Measurements from ENCODE around the gene MBNL3.
"Not testable (repeated sequence)": the region's sequence is repeated elsewhere in the genome, so short reads cannot be mapped to it uniquely, and the experiment has no call there.

MBNL3 gene

DNA sequence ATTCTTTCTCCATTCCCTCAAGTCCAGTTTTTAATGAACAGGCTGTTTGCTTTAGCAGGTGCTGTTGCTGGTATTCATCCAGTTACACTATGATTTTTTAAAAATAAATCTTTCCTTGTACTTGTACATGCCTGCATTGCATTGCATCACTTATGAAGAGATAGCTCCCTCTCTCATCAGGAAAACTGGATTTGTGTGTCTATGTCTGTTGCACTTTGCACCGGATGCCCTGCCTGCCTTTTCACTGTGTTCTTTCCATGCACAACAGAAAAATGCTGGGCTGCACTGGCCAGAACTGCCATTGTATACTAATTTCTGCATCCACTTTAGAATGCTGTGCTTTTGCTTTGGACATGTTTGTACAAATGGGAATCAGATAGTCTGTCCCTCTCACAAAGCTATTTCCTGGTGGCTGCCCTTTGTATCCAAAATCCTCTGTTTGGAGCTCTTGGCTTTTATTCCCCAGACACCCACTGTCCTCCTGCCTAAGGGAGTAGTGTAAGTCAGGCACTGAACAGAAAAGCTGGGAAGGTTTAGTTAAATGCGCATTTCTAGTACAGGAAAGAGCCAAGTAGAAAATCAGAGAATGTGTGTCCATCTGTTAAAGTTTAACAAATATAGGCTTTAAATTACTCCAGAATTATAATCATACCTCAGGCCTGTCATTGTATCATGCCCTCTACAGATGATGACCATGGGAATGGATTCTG is 119.1 kb downstream of the MBNL3 start:
- DNase-seq (ENCODE audit: low read depth), result no peak

GRCh38 chrX:132367984-132368383 is 120.9 kb downstream of the MBNL3 start:
- DNase-seq (ENCODE audit: low read depth), result no peak

DNA sequence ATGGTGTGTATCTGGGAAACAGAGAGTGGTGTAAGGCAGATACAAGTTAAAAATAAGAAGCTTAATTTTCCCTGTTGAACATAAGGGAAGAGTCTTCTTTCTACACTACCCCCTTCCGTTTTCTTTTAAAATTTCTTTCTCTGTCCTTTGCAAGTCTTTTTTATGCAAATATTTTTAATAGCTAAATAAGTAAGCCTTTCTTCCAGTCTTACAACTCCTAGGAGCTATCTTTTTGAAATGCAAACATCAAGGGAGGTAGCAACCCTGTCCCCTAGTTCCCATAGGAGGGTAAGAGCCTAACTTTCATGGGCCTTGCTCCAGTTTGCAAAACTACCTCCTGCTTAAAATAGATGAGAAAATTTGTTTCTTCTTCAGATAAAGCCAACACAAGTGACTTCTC is 121.5 kb downstream of the MBNL3 start:
- no peak for DNase-seq (ENCODE audit: low read depth)

GRCh38 chrX:132365490-132365889 is 123.3 kb downstream of the MBNL3 start:
- DNase-seq (ENCODE audit: low read depth), result no peak

- DNase-seq (ENCODE audit: low read depth), result no peak
Measured at GRCh38 chrX:132364313-132364712, 124.5 kb downstream of the MBNL3 start.

GRCh38 chrX:132353430-132353829 is 135.4 kb downstream of the MBNL3 start:
- no peak for DNase-seq (ENCODE audit: low read depth)

DNA sequence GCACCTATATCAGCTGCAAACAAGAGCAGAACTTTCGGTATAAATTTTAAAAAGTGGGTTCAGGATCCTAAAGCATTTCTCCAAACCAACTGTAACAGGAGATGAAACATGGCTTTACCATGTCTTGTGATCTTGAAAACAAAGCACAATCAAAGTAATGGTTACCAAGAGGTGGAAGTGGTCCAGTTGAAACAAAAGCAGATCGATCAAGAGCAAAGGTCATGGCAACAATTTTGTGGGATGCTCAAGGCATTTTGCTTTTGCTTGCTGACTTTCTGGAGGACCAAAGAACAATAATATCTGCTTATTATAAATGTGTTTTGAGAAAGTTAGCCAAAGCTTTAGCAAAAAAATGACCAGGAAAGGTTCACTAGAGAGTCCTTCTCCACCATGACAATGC is 152.7 kb downstream of the MBNL3 start:
- DNase-seq (ENCODE audit: low read depth), result no peak

DNA sequence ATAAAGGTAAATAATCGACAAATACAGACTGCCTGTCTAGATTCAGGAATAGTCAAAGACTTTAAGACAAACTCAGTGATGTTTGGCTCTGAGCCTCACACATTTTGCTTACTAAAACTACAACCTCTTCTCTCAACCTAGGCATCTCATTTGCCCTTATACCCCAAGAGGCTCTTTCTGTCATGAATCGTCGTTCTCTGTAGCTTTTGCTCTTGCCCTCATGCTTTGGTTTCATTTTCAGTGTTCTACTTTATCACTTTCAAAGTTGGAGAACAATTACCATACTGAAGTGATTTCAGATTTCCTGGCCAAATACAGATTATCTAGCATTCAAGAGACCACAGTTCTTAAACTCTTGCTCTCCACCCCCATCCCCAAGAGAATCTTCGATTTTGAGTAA is 155.5 kb downstream of the MBNL3 start:
- no peak for DNase-seq (ENCODE audit: low read depth)

DNA sequence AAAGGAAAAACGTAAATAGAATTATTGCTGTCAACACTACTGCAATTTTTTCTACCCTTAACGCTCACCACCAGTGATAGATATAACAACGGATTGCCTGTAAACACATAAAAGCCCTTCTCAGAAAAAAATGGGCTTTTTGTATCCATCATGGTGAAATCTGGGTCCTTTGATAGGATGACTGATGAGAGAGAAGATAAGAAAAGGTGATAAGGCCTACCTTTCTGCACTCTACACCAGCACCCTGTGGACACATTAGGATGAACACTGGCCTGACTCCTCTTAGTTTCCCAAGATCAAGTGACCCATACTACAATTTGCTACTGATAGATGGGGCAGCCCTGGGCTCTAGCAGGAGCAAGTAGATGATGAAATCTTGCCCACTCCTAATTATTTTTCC is 157.3 kb downstream of the MBNL3 start:
- no peak for DNase-seq (ENCODE audit: low read depth)

DNA sequence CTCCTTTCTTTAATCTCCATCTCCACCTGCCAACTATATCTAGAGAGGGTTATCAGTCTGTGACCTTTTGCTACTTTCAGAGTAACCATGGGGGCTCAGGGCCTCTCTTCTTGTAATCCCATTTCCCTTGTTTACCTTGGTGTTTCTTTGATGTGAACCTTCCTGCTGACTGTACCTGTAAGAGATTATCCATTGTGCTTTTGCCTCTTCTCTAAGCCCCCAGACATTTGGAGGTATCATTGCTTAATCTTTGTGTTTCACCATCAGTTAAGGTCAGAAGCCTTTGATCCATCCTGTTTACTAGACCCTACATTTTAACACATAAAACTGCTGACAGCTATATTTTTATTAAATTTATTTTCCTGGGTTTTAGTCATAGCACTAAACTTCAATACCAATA is 157.8 kb downstream of the MBNL3 start:
- no peak for DNase-seq (ENCODE audit: low read depth)

DNA sequence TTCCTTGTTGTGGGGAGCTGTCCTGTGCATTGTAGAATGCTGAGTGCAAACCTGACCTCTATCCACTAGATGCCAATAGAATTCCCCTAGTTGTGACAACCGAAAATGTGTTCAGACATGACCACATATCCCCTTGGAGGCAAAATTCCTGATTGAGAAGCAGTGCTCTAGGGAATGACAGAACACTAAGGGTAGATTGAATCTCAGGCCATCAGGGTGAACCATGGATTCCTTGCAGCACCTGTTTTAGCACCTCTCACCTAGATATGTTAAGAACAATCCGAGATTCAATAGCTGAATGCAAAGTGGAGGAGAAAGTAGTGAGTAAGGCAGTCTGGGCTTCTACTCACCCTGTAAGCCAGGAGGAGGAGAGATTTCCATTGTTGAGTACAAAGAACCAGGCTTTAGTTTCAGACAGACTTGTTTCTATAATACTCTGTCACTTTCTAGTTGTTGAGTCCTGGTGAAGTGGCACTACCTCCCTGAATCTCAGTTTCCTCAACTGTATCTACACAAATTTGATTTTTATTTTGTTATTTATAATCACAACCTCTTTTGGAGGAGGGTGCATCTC is 158.6 kb downstream of the MBNL3 start:
- no peak for DNase-seq (ENCODE audit: low read depth)

GRCh38 chrX:132326960-132327359 is 161.9 kb downstream of the MBNL3 start:
- not testable (repeated sequence) for DNase-seq (ENCODE audit: low read depth)

Data from amniotic epithelial cell (primary cell).